Measurements from ENCODE around the gene NRBF2. TPM values are rescaled to one million over a fixed set of nuclear protein-coding genes. Genes with fewer than 3 reads are reported as not detected.

Gene NRBF2
- total and polyA plus RNA-seq, 9 of the 15 experiments (the other 6 are each of a cell fraction or from before 2014, with no cell fraction given): 20.8 to 52.1 (median 30.5) TPM

GRCh38 chr10:63106111-63106755 is 26.9 kb upstream of the NRBF2 start (continued):
- TF ChIP-seq TEAD1 (CRISPR knock-in tag; IDR thresholded peaks at IDR 0.05) (no peak), PHF20 (IDR thresholded peaks at IDR 0.05; ENCODE audit: partially characterized antibody) (no peak), SIN3A (IDR thresholded peaks at IDR 0.05; ENCODE audit: borderline replicate concordance in 2 of 2, control insufficient read depth in 1 of 2, low read depth in 2 of 2, low read length in 2 of 2) (no peak), ESRRB (CRISPR knock-in tag; IDR thresholded peaks at IDR 0.05; ENCODE audit: borderline replicate concordance) (no peak), EGR1 (conservative IDR thresholded peaks at IDR 0.05) (no peak), DNMT1 (IDR thresholded peaks at IDR 0.05) (no peak), CC2D1A (IDR thresholded peaks at IDR 0.05) (no peak), ZNF133 (CRISPR knock-in tag; IDR thresholded peaks at IDR 0.05) (no peak), NELFE (IDR thresholded peaks at IDR 0.05; ENCODE audit: insufficient read depth, insufficient read length) (no peak), EP400 (IDR thresholded peaks at IDR 0.05) (no peak), GABPB2 (CRISPR knock-in tag; conservative IDR thresholded peaks at IDR 0.05) (no peak), ZNF174 (CRISPR knock-in tag; IDR thresholded peaks at IDR 0.05) (no peak), L3MBTL2 (IDR thresholded peaks at IDR 0.05) (no peak), NFE2L1 (tag; IDR thresholded peaks at IDR 0.05; ENCODE audit: borderline replicate concordance, low read depth) (no peak), RAD51 (IDR thresholded peaks at IDR 0.05; ENCODE audit: borderline replicate concordance, low read depth) (no peak), LCOR (CRISPR knock-in tag; IDR thresholded peaks at IDR 0.05) (no peak), SNIP1 (IDR thresholded peaks at IDR 0.05; ENCODE audit: low read depth) (no peak), HBP1 (CRISPR knock-in tag; IDR thresholded peaks at IDR 0.05) (no peak), CAMTA2 (CRISPR knock-in tag; conservative IDR thresholded peaks at IDR 0.05) (no peak), RBBP5 (IDR thresholded peaks at IDR 0.05; ENCODE audit: borderline replicate concordance, insufficient read depth, low read length, poor library complexity, severe bottlenecking) (no peak), ZNF41 (CRISPR knock-in tag; conservative IDR thresholded peaks at IDR 0.05) (0 out of 2 replicates have a peak, but pooled peaks have one; percentile 25), CHD2 (IDR thresholded peaks at IDR 0.05; ENCODE audit: low read depth, low read length) (no peak), ZNF175 (CRISPR knock-in tag; IDR thresholded peaks at IDR 0.05; ENCODE audit: low read depth) (no peak), SETDB1 (IDR thresholded peaks at IDR 0.05; ENCODE audit: low read length) (no peak)
- TF ChIP-seq, protein P1, sequence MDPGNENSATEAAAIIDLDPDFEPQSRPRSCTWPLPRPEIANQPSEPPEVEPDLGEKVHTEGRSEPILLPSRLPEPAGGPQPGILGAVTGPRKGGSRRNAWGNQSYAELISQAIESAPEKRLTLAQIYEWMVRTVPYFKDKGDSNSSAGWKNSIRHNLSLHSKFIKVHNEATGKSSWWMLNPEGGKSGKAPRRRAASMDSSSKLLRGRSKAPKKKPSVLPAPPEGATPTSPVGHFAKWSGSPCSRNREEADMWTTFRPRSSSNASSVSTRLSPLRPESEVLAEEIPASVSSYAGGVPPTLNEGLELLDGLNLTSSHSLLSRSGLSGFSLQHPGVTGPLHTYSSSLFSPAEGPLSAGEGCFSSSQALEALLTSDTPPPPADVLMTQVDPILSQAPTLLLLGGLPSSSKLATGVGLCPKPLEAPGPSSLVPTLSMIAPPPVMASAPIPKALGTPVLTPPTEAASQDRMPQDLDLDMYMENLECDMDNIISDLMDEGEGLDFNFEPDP (CRISPR knock-in tag; IDR thresholded peaks at IDR 0.05): no peak
- TF ChIP-seq, protein P2, sequence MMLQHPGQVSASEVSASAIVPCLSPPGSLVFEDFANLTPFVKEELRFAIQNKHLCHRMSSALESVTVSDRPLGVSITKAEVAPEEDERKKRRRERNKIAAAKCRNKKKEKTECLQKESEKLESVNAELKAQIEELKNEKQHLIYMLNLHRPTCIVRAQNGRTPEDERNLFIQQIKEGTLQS (IDR thresholded peaks at IDR 0.05): peak; percentile 63; the same call in 1 of the 2 replicates
- TF ChIP-seq, protein P2 (CRISPR knock-in tag; conservative IDR thresholded peaks at IDR 0.05): no peak
- TF ChIP-seq, protein P3, sequence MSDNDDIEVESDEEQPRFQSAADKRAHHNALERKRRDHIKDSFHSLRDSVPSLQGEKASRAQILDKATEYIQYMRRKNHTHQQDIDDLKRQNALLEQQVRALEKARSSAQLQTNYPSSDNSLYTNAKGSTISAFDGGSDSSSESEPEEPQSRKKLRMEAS (CRISPR knock-in tag; IDR thresholded peaks at IDR 0.05): no peak
